ENCODE data around the gene ROMO1.

DNA sequence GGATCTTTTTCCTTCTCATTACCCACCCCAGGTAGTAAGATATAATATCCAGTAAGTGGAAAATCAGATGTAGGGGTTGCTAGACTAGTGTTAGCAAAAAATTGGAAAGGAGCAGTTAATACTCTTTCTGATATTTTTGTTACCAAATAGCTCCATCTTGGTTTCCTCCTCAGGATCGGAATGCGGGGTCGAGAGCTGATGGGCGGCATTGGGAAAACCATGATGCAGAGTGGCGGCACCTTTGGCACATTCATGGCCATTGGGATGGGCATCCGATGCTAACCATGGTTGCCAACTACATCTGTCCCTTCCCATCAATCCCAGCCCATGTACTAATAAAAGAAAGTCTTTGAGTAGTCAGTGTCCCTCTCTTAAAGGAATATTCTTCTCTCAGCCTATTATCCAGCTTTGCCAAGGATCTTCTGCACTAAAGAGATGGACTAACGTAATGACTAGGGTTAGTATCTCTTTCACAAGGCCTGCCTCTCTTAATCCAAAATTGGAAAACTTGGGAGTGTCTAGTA is 1.5 kb downstream of the ROMO1 start:
- TF ChIP-seq, protein P1, sequence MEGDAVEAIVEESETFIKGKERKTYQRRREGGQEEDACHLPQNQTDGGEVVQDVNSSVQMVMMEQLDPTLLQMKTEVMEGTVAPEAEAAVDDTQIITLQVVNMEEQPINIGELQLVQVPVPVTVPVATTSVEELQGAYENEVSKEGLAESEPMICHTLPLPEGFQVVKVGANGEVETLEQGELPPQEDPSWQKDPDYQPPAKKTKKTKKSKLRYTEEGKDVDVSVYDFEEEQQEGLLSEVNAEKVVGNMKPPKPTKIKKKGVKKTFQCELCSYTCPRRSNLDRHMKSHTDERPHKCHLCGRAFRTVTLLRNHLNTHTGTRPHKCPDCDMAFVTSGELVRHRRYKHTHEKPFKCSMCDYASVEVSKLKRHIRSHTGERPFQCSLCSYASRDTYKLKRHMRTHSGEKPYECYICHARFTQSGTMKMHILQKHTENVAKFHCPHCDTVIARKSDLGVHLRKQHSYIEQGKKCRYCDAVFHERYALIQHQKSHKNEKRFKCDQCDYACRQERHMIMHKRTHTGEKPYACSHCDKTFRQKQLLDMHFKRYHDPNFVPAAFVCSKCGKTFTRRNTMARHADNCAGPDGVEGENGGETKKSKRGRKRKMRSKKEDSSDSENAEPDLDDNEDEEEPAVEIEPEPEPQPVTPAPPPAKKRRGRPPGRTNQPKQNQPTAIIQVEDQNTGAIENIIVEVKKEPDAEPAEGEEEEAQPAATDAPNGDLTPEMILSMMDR (IDR thresholded peaks at IDR 0.05; ENCODE audit: low read depth, low read length): no peak
- TF ChIP-seq EZH2phosphoT487 (IDR thresholded peaks at IDR 0.05; ENCODE audit: low read depth): no peak
